C4-2B (cell line): ENCODE data around the gene OR9A4.

Experiments used
- ZFX ChIP-seq: fragments of 450-650 bp; IDR thresholded peaks from 2 replicates; pipeline ENCODE4 v1.6.1; 2017
- TF ChIP-seq, protein P1 (sequence below): fragments of 450-650 bp; conservative IDR thresholded peaks from 2 replicates; pipeline ENCODE4 v1.5.1; 2017; ENCODE audit warnings: mild to moderate bottlenecking

GRCh38 chr7:141877365-141877764 is 38.8 kb upstream of the OR9A4 start:
- TF ChIP-seq, protein P1, sequence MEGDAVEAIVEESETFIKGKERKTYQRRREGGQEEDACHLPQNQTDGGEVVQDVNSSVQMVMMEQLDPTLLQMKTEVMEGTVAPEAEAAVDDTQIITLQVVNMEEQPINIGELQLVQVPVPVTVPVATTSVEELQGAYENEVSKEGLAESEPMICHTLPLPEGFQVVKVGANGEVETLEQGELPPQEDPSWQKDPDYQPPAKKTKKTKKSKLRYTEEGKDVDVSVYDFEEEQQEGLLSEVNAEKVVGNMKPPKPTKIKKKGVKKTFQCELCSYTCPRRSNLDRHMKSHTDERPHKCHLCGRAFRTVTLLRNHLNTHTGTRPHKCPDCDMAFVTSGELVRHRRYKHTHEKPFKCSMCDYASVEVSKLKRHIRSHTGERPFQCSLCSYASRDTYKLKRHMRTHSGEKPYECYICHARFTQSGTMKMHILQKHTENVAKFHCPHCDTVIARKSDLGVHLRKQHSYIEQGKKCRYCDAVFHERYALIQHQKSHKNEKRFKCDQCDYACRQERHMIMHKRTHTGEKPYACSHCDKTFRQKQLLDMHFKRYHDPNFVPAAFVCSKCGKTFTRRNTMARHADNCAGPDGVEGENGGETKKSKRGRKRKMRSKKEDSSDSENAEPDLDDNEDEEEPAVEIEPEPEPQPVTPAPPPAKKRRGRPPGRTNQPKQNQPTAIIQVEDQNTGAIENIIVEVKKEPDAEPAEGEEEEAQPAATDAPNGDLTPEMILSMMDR = no peak
- no peak for TF ChIP-seq ZFX
